ENCODE results near the gene ATN1.
"Not testable (repeated sequence)": the region's sequence is repeated elsewhere in the genome, so short reads cannot be mapped to it uniquely, and the experiment has no call there.

Gene ATN1

GRCh38 chr12:6888360-6888759 is 39.4 kb upstream of the ATN1 start:
- no peak for DNase-seq (ENCODE audit: low read depth)
- TF ChIP-seq CTCF (conservative IDR thresholded peaks at IDR 0.05; ENCODE audit: low read length) = no peak
- H3K4me3 ChIP-seq (ENCODE audit: low read length) = no peak overlapping the region

- H3K4me3 ChIP-seq (ENCODE audit: low read length); DNase-seq (ENCODE audit: low read depth): not testable (repeated sequence)
Observed at GRCh38 chr12:6888794-6889193, 39.0 kb upstream of the ATN1 start.

GRCh38 chr12:6889775-6890573 is 37.8 kb upstream of the ATN1 start:
- not testable (repeated sequence) for H3K4me3 ChIP-seq (ENCODE audit: low read length); DNase-seq (ENCODE audit: low read depth)

- peak; percentile 52 for TF ChIP-seq CTCF (conservative IDR thresholded peaks at IDR 0.05; ENCODE audit: low read length)
- H3K4me3 ChIP-seq (ENCODE audit: low read length) = peak overlapping the region; percentile 63
- peak; percentile 94 for DNase-seq (ENCODE audit: low read depth)
Observed at GRCh38 chr12:6890789-6891645, 36.7 kb upstream of the ATN1 start.

GRCh38 chr12:6891646-6892001 is 36.1 kb upstream of the ATN1 start:
- peak overlapping the region; percentile 63 for H3K4me3 ChIP-seq (ENCODE audit: low read length)
- TF ChIP-seq CTCF (conservative IDR thresholded peaks at IDR 0.05; ENCODE audit: low read length) = no peak
- no peak for DNase-seq (ENCODE audit: low read depth)

- not testable (repeated sequence) for DNase-seq (ENCODE audit: low read depth); H3K4me3 ChIP-seq (ENCODE audit: low read length)
Observed at GRCh38 chr12:6892683-6893082, 35.1 kb upstream of the ATN1 start.

- TF ChIP-seq CTCF (conservative IDR thresholded peaks at IDR 0.05; ENCODE audit: low read length) = no peak
- no peak for DNase-seq (ENCODE audit: low read depth)
- no peak overlapping the region for H3K4me3 ChIP-seq (ENCODE audit: low read length)
Observed at GRCh38 chr12:6894321-6894720, 33.4 kb upstream of the ATN1 start.

GRCh38 chr12:6896846-6897435 is 30.8 kb upstream of the ATN1 start:
- DNase-seq (ENCODE audit: low read depth) = no peak
- TF ChIP-seq CTCF (conservative IDR thresholded peaks at IDR 0.05; ENCODE audit: low read length) = no peak
- no peak overlapping the region for H3K4me3 ChIP-seq (ENCODE audit: low read length)
